NCI-H345 (cell line): ENCODE measurements around the gene KCTD19.

Experiments used
- DNase-seq: peaks from one replicate; lab custom pipeline; 2025; lab: John Stamatoyannopoulos, UW

KCTD19 gene

GRCh38 chr16:67283039-67283825 lies 43.3 kb downstream of the KCTD19 start:
- DNase-seq, result no peak

GRCh38 chr16:67282447-67282805 lies 44.1 kb downstream of the KCTD19 start:
- DNase-seq, result no peak

- no peak for DNase-seq
These were observed 44.8 kb downstream of the KCTD19 start for GRCh38 chr16:67281536-67282446.

GRCh38 chr16:67280090-67281015 lies 46.2 kb downstream of the KCTD19 start:
- no peak for DNase-seq

GRCh38 chr16:67279296-67280089 lies 47.0 kb downstream of the KCTD19 start, which contains the start of gene PLEKHG4:
TSS of gene PLEKHG4 (plus strand) at chr16:67279532. CDS start at chr16:67280045, 513 bp downstream.
- peak; percentile 62 for DNase-seq

GRCh38 chr16:67278773-67279295 lies 47.7 kb downstream of the KCTD19 start:
- no peak for DNase-seq

GRCh38 chr16:67277999-67278772 lies 48.4 kb downstream of the KCTD19 start:
- DNase-seq, result no peak

GRCh38 chr16:67277294-67277998 lies 49.1 kb downstream of the KCTD19 start:
- DNase-seq, result no peak

- DNase-seq, result no peak
These were observed 51.2 kb downstream of the KCTD19 start for GRCh38 chr16:67275321-67275720.

- no peak for DNase-seq
These were observed 55.1 kb downstream of the KCTD19 start for GRCh38 chr16:67271446-67271845.

- DNase-seq, result no peak
These were observed 55.6 kb downstream of the KCTD19 start for GRCh38 chr16:67270931-67271338.

GRCh38 chr16:67269766-67270165 lies 56.8 kb downstream of the KCTD19 start:
- no peak for DNase-seq

- DNase-seq, result no peak
These were observed 58.4 kb downstream of the KCTD19 start for GRCh38 chr16:67268136-67268579.

- DNase-seq, result no peak
These were observed 60.7 kb downstream of the KCTD19 start for GRCh38 chr16:67265834-67266233.

GRCh38 chr16:67264866-67265265 lies 61.7 kb downstream of the KCTD19 start:
- no peak for DNase-seq

- no peak for DNase-seq
These were observed 62.3 kb downstream of the KCTD19 start for GRCh38 chr16:67264277-67264676.

- no peak for DNase-seq
These were observed 63.3 kb downstream of the KCTD19 start for GRCh38 chr16:67263201-67263600.

GRCh38 chr16:67260426-67261063 lies 66.0 kb downstream of the KCTD19 start:
- peak; percentile 21 for DNase-seq

- DNase-seq, result no peak
These were observed 66.8 kb downstream of the KCTD19 start for GRCh38 chr16:67259705-67260104.
